Peyer's patch (tissue), 4 donors: ENCODE results near the gene NFKBIL1.

Source experiments
- POLR2A ChIP-seq, 2 donors: fragments of 450-650 bp; IDR thresholded peaks; one replicate each; pipeline ENCODE4 v1.5.1; 2017; ENCODE audit warnings: antibody characterized with exemption in 2 of 2, mild to moderate bottlenecking in 2 of 2, moderate library complexity in 2 of 2
- TF ChIP-seq, protein P1 (sequence below), 6 experiments: fragments of 450-650 bp in 4 of 6; fragments of 200-600 bp in 2 of 6; sonication (generic) in 1 of 6; IDR thresholded peaks; one replicate each; pipeline ENCODE4 v1.5.1; 2017 to 2019; ENCODE audit warnings: antibody characterized with exemption in 6 of 6, mild to moderate bottlenecking in 3 of 6, moderate library complexity in 1 of 6

DNA sequence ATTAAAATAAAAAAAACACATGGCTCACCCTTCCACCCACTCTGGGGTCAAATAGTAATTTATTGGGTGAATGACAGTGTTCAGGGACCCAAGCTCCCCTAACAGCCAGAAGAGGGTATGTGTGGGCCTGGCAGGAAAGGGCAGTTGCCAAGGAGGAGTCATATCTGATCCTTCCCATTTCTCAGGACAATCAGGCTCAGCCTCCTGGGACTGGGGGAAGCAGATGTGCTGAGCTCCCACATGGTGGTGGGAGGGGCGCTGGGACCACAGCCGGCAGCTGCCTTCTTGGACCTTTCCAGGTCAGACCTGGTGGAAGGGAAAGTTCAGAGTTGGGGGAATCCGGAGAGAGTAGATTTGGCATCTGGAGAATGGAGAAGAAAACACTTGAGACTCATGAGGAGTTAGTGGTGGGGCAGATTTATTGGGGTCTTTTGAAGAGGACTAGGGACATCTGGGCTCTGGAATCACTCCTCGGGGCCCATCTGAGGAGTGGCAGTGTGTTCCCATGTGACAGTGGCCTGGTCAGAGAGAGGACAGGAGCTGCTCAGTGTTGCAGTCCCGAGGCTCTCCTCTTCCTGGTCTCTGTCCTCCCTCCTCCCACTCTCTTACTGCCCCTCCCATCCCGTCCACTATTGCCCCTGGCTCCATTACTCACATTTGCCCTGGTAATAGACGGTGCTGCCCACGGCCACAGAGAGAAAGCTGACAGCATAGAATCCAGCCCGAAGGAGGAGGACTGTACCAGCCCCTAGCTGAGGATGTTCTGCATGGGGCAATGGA is 41.7 kb downstream of the NFKBIL1 start:
- TF ChIP-seq POLR2A (IDR thresholded peaks at IDR 0.05), result no peak
- TF ChIP-seq, protein P1, sequence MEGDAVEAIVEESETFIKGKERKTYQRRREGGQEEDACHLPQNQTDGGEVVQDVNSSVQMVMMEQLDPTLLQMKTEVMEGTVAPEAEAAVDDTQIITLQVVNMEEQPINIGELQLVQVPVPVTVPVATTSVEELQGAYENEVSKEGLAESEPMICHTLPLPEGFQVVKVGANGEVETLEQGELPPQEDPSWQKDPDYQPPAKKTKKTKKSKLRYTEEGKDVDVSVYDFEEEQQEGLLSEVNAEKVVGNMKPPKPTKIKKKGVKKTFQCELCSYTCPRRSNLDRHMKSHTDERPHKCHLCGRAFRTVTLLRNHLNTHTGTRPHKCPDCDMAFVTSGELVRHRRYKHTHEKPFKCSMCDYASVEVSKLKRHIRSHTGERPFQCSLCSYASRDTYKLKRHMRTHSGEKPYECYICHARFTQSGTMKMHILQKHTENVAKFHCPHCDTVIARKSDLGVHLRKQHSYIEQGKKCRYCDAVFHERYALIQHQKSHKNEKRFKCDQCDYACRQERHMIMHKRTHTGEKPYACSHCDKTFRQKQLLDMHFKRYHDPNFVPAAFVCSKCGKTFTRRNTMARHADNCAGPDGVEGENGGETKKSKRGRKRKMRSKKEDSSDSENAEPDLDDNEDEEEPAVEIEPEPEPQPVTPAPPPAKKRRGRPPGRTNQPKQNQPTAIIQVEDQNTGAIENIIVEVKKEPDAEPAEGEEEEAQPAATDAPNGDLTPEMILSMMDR (IDR thresholded peaks at IDR 0.05), result no peak
